Left renal cortex interstitium (tissue), 4 donors: ENCODE measurements around the gene ZFP62. TPM values are rescaled to one million over a fixed set of nuclear protein-coding genes. Genes with fewer than 3 reads are reported as not detected.
"Not testable (repeated sequence)": the region's sequence is repeated elsewhere in the genome, so short reads cannot be mapped to it uniquely, and the experiment has no call there.

Experiments
- DNase-seq, 4 donors: peaks; one replicate each; pipeline ENCODE4 v3.0.0-alpha.2; 2013; ENCODE audit warnings: low read depth in 4 of 4, low spot score in 2 of 4, missing footprints in 1 of 4
- polyA plus RNA-seq, 4 donors: library from polyadenylated mRNA; unstranded; fragments of 120-200 nt; gene quantifications; one replicate each; pipeline ENCODE4 v1.2.1, GENCODE V29; 2013; ENCODE audit not compliant: insufficient read length in 4 of 4

ZFP62 gene
- 10 to 100 TPM; 49.8 to 69.2 (median 62.5) TPM for polyA plus RNA-seq

GRCh38 chr5:180860887-180861822 lies at the start of gene ZFP62:
Gene ZFP62 (minus strand): TSS chr5:180861276. CDS start chr5:180861219, 57 bp downstream.
- peak; percentile 65 to 85 (median 76) for DNase-seq

GRCh38 chr5:180910735-180911134 lies 49.7 kb upstream of the ZFP62 start:
- peak; percentile 4 to 10 (median 9) for DNase-seq

- no peak for DNase-seq
These were observed 49.1 kb upstream of the ZFP62 start for GRCh38 chr5:180910182-180910581.

- no peak for DNase-seq
These were observed 48.7 kb upstream of the ZFP62 start for GRCh38 chr5:180909782-180910181.

GRCh38 chr5:180908998-180909731 lies 48.1 kb upstream of the ZFP62 start:
- no peak for DNase-seq

GRCh38 chr5:180908400-180908799 lies 47.3 kb upstream of the ZFP62 start:
- DNase-seq, result no peak

GRCh38 chr5:180901319-180902009 lies 40.4 kb upstream of the ZFP62 start:
- no peak for DNase-seq

GRCh38 chr5:180900178-180900577 lies 39.1 kb upstream of the ZFP62 start:
- no peak for DNase-seq

GRCh38 chr5:180898621-180899246 lies 37.7 kb upstream of the ZFP62 start, which contains the start of gene BTNL8:
Gene BTNL8 (plus strand): TSS chr5:180899159. CDS start chr5:180899311, 152 bp downstream.
- DNase-seq, result no peak

GRCh38 chr5:180895330-180895729 lies 34.3 kb upstream of the ZFP62 start:
- DNase-seq, result not testable (repeated sequence)

- no peak for DNase-seq
These were observed 28.3 kb upstream of the ZFP62 start for GRCh38 chr5:180889381-180889780.

GRCh38 chr5:180885845-180886529 lies 24.9 kb upstream of the ZFP62 start:
- not testable (repeated sequence) for DNase-seq

- DNase-seq, result no peak
These were observed 14.9 kb upstream of the ZFP62 start for GRCh38 chr5:180875860-180876426.

- no peak for DNase-seq
These were observed 13.9 kb upstream of the ZFP62 start for GRCh38 chr5:180874804-180875582.

- no peak for DNase-seq
These were observed 12.8 kb upstream of the ZFP62 start for GRCh38 chr5:180873615-180874520.

- DNase-seq, result no peak
These were observed 11.3 kb upstream of the ZFP62 start for GRCh38 chr5:180872419-180872818.

GRCh38 chr5:180870276-180871068 lies 9.4 kb upstream of the ZFP62 start:
- DNase-seq, result no peak
